Measurements from ENCODE around the gene RASSF8.

DNA sequence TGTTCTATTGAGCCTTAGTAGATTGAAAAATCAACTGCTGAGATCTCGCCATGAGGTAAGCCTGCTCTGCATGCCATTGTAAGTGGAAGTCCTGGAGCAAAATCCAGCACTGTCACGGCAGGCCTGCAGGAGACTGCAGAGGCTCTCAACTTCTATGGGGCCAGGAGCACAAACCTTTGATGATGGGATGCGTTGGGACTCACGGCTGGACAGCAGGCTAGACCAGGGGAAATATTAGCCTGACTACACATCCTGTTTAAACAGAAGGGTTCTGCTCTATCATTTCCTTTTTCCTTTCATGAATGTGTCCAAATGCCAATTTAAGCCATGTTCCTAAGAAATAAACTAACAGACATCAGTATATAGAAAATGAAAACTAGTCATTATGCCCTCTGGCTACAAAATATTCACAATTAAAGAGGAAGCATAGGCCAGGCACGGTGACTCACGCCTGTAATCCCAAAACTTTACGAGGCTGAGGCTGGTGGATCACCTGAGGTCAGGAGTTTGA is 33.9 kb upstream of the RASSF8 start:
- TF ChIP-seq, protein P1, sequence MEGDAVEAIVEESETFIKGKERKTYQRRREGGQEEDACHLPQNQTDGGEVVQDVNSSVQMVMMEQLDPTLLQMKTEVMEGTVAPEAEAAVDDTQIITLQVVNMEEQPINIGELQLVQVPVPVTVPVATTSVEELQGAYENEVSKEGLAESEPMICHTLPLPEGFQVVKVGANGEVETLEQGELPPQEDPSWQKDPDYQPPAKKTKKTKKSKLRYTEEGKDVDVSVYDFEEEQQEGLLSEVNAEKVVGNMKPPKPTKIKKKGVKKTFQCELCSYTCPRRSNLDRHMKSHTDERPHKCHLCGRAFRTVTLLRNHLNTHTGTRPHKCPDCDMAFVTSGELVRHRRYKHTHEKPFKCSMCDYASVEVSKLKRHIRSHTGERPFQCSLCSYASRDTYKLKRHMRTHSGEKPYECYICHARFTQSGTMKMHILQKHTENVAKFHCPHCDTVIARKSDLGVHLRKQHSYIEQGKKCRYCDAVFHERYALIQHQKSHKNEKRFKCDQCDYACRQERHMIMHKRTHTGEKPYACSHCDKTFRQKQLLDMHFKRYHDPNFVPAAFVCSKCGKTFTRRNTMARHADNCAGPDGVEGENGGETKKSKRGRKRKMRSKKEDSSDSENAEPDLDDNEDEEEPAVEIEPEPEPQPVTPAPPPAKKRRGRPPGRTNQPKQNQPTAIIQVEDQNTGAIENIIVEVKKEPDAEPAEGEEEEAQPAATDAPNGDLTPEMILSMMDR (IDR thresholded peaks at IDR 0.05), result no peak
- TF ChIP-seq POLR2A (IDR thresholded peaks at IDR 0.05), result no peak

Data from heart left ventricle (tissue), 13 donors.